HFFc6 (cell line): ENCODE measurements around the gene C14orf119. TPM values are rescaled to one million over a fixed set of nuclear protein-coding genes. Genes with fewer than 3 reads are reported as not detected.

Experiments used
- DNase-seq: peaks from one replicate; pipeline ENCODE4 v3.0.0-alpha.2; 2018
- H3K27ac Mint-ChIP-seq: 2 replicates; pipeline ENCODE4 v1.8.0; 2020; ENCODE audit warnings: mild to moderate bottlenecking, mixed read lengths
- H3K27me3 Mint-ChIP-seq: 2 replicates; pipeline ENCODE4 v1.8.0; 2021; ENCODE audit warnings: mild to moderate bottlenecking, moderate library complexity, mixed read lengths; ENCODE audit not compliant: insufficient read depth
- H3K36me3 Mint-ChIP-seq: 2 replicates; pipeline ENCODE4 v1.8.0; 2021; ENCODE audit warnings: low read depth, mixed read lengths
- H3K4me1 Mint-ChIP-seq: 2 replicates; pipeline ENCODE4 v1.8.0; 2020; ENCODE audit warnings: low read depth, mixed read lengths
- H3K4me3 Mint-ChIP-seq: 2 replicates; pipeline ENCODE4 v1.8.0; 2020; ENCODE audit warnings: mild to moderate bottlenecking, moderate library complexity, mixed read lengths
- H3K9me3 Mint-ChIP-seq: 2 replicates; pipeline ENCODE4 v1.8.0; 2020; ENCODE audit warnings: mild to moderate bottlenecking, mixed read lengths
- CTCF ChIP-seq: fragments of 200-600 bp; sonication (generic); IDR thresholded peaks from 2 replicates; pipeline ENCODE4 v1.5.0; 2021; ENCODE audit warnings: antibody characterized with exemption, mild to moderate bottlenecking
- total RNA-seq, 6 experiments: library from RNA; stranded (reverse); fragmentation: NEBNext Ultra II Directional; extraction: Animal tissue kit (Norgen Biotek cat#: 25700); gene quantifications; 2 replicates in 1 of 6; 3 replicates in 5 of 6; pipeline ENCODE4 v1.2.3, GENCODE V29; 2021

The C14orf119 gene
- total RNA-seq, 6 experiments from 2014 or later = 85.0 to 117 (median 103) TPM

- no peaks in the 10 kb centered on the region; the same call in 1 of the 2 replicates for H3K36me3 Mint-ChIP-seq
- no peak for TF ChIP-seq CTCF
- H3K4me1 Mint-ChIP-seq = peaks cover 36% of the 10 kb centered on the region
- H3K4me3 Mint-ChIP-seq = no peak overlapping the region
- H3K27me3 Mint-ChIP-seq = peaks cover 5% of the 10 kb centered on the region
- no peak overlapping the region for H3K27ac Mint-ChIP-seq
- H3K9me3 Mint-ChIP-seq = no peaks in the 10 kb centered on the region
- DNase-seq = no peak
Observed at GRCh38 chr14:23055147-23055550, 40.2 kb upstream of the C14orf119 start.

GRCh38 chr14:23055621-23056144, 39.6 kb upstream of the C14orf119 start:
- Mint-ChIP-seq H3K4me1 (peaks cover 36% of the 10 kb centered on the region), H3K27ac (peak overlapping the region; percentile 57; the same call in 1 of the 2 replicates), H3K36me3 (no peaks in the 10 kb centered on the region; the same call in 1 of the 2 replicates), H3K4me3 (peak overlapping the region; percentile 88; the same call in 1 of the 2 replicates), H3K27me3 (peaks cover 5% of the 10 kb centered on the region), H3K9me3 (no peaks in the 10 kb centered on the region)
- no peak for DNase-seq
- TF ChIP-seq CTCF = no peak

- peak overlapping the region; percentile 70 for H3K27ac Mint-ChIP-seq
Observed at GRCh38 chr14:23056145-23056955, 39.0 kb upstream of the C14orf119 start.

GRCh38 chr14:23056956-23057756, 38.1 kb upstream of the C14orf119 start, which contains the start of gene CDH24:
Gene CDH24, minus strand, starts transcription at chr14:23057520. Its CDS starts 1,787 bp downstream, at chr14:23055733.
- peaks cover 39% of the 10 kb centered on the region for H3K4me1 Mint-ChIP-seq
- no peaks in the 10 kb centered on the region for H3K9me3 Mint-ChIP-seq
- H3K27ac Mint-ChIP-seq = peak within 1 kb of the TSS; percentile 73
- H3K36me3 Mint-ChIP-seq = peaks cover 9% of the 10 kb centered on the region
- peaks cover 6% of the 10 kb centered on the region for H3K27me3 Mint-ChIP-seq
- peak within 1 kb of the TSS; percentile 88 for H3K4me3 Mint-ChIP-seq
- DNase-seq = peak; percentile 26
- no peak for TF ChIP-seq CTCF

More at GRCh38 chr14:23056145-23056955, 39.0 kb upstream of the C14orf119 start:
- H3K9me3 Mint-ChIP-seq = no peaks in the 10 kb centered on the region
- peaks cover 36% of the 10 kb centered on the region for H3K4me1 Mint-ChIP-seq
- TF ChIP-seq CTCF = peak; percentile 87
- peaks cover 6% of the 10 kb centered on the region; the same call in 1 of the 2 replicates for H3K36me3 Mint-ChIP-seq
- H3K27me3 Mint-ChIP-seq = peaks cover 5% of the 10 kb centered on the region
- H3K4me3 Mint-ChIP-seq = peak overlapping the region; percentile 88
- DNase-seq = peak; percentile 53
